PC-9 (cell line): ENCODE results near the gene SLC9A3. TPM values are rescaled to one million over a fixed set of nuclear protein-coding genes. Genes with fewer than 3 reads are reported as not detected.

Source experiments
- BruUV-seq: library from RNA; stranded (reverse); fragments of 400-500 nt; replicated peaks from 2 replicates; lab custom pipeline; 2021; lab: Mats Ljungman, UMichigan
- CTCF ChIA-PET: fragments of 300-600 bp; sonication (Branson Sonifier 250); formaldehyde crosslinking; loops from one replicate; lab custom pipeline; 2022; ENCODE audit warnings: antibody characterized with exemption; lab: Charles Lee
- POLR2A ChIA-PET: fragments of 300-600 bp; sonication (Branson Sonifier 250); formaldehyde crosslinking; loops from one replicate; lab custom pipeline; 2022; ENCODE audit warnings: antibody characterized with exemption; ENCODE audit not compliant: unreplicated experiment; lab: Charles Lee
- DNase-seq, 2 experiments: peaks; one replicate each; pipeline versions ENCODE4 v3.0.0 to v3.0.0-alpha.2; 2015 to 2022; ENCODE audit warnings: mixed read lengths in 1 of 2
- H2AFZ ChIP-seq: fragments of 200-600 bp; sonication (generic); 2 replicates; pipeline ENCODE4 v1.8.1; 2017; ENCODE audit warnings: antibody characterized with exemption
- H3F3A ChIP-seq: fragments of 200-600 bp; sonication (generic); 2 replicates; pipeline ENCODE4 v1.8.1; 2017; ENCODE audit warnings: antibody characterized with exemption, mild to moderate bottlenecking, low read depth; ENCODE audit not compliant: insufficient read depth
- H3K27ac ChIP-seq: fragments of 200-600 bp; sonication (generic); 2 replicates; pipeline ENCODE4 v1.6.1; 2016; ENCODE audit warnings: mixed run types
- H3K27me3 ChIP-seq: fragments of 200-600 bp; sonication (generic); 2 replicates; pipeline ENCODE4 v1.6.1; 2016; ENCODE audit warnings: low read depth, mixed run types; ENCODE audit not compliant: insufficient read depth
- H3K36me3 ChIP-seq: fragments of 200-600 bp; sonication (generic); 2 replicates; pipeline ENCODE4 v1.6.1; 2016; ENCODE audit warnings: low read depth, mixed run types
- H3K4me1 ChIP-seq: fragments of 200-600 bp; sonication (generic); replicated peaks from 2 replicates; pipeline ENCODE4 v1.6.1; 2016; ENCODE audit warnings: mixed run types; ENCODE audit not compliant: insufficient read depth
- H3K4me2 ChIP-seq: fragments of 200-600 bp; sonication (generic); 2 replicates; pipeline ENCODE4 v1.6.1; 2017; ENCODE audit warnings: mixed run types
- H3K4me3 ChIP-seq: fragments of 200-600 bp; sonication (generic); 2 replicates; pipeline ENCODE4 v1.6.1; 2016; ENCODE audit warnings: mixed run types
- H3K79me2 ChIP-seq: fragments of 200-600 bp; sonication (generic); 2 replicates; pipeline ENCODE4 v1.6.1; 2017; ENCODE audit warnings: low read depth, mixed run types
- H3K9me2 ChIP-seq: fragments of 200-600 bp; sonication (generic); 2 replicates; pipeline ENCODE4 v1.8.1; 2017; ENCODE audit warnings: mild to moderate bottlenecking; ENCODE audit not compliant: insufficient read depth
- H3K9me3 ChIP-seq: fragments of 200-600 bp; sonication (generic); 2 replicates; pipeline ENCODE4 v1.8.1; 2016; ENCODE audit warnings: low read depth; ENCODE audit not compliant: insufficient read depth
- H4K20me1 ChIP-seq: fragments of 200-600 bp; sonication (generic); 2 replicates; pipeline ENCODE4 v1.8.1; 2017; ENCODE audit not compliant: insufficient read depth
- CTCF ChIP-seq: fragments of 200-600 bp; sonication (generic); conservative IDR thresholded peaks from 2 replicates; pipeline ENCODE4 v1.6.1; 2017; ENCODE audit warnings: mixed run types, antibody characterized with exemption, mild to moderate bottlenecking, moderate library complexity
- EZH2 ChIP-seq: fragments of 200-600 bp; sonication (generic); IDR thresholded peaks from 2 replicates; pipeline ENCODE4 v1.8.0; 2017; ENCODE audit warnings: antibody characterized with exemption, low read depth
- intact Hi-C: fragments of 100-400 bp; cut with micrococcal nuclease; formaldehyde crosslinking; loops from one replicate; pipeline ENCODE4 v1.10.0; 2022; ENCODE audit not compliant: unreplicated experiment
- total RNA-seq: library from RNA; stranded (reverse); gene quantifications from 2 replicates; pipeline ENCODE4 v1.2.3, GENCODE V29; 2021

The SLC9A3 gene
- total RNA-seq, 1 experiment from 2014 or later, result 5.6 TPM

- no peak overlapping the region for H3K4me2 ChIP-seq
- DNase-seq, result no peak
- no peak overlapping the region for H2AFZ ChIP-seq
- H3K27ac ChIP-seq, result no peak overlapping the region
- H3K27me3 ChIP-seq, result peaks cover 89% of the 10 kb centered on the region
- H3K36me3 ChIP-seq, result no peaks in the 10 kb centered on the region
- no TSS peak for BruUV-seq
- no peaks in the 10 kb centered on the region for H3K4me1 ChIP-seq
- intact Hi-C loops, result no loop called here
- ChIA-PET CTCF (no interaction called here), POLR2A (no interaction called here)
- no peaks in the 10 kb centered on the region for H3K79me2 ChIP-seq
- H4K20me1 ChIP-seq, result no peaks in the 10 kb centered on the region
- no peaks in the 10 kb centered on the region for H3K9me3 ChIP-seq
- H3F3A ChIP-seq, result no peaks in the 10 kb centered on the region
- TF ChIP-seq CTCF (no peak), EZH2 (no peak)
- H3K4me3 ChIP-seq, result no peak overlapping the region
- no peaks in the 10 kb centered on the region for H3K9me2 ChIP-seq
Measured at GRCh38 chr5:569868-570361, 45.7 kb upstream of the SLC9A3 start.

- no peaks in the 10 kb centered on the region for H3F3A ChIP-seq
- H3K9me2 ChIP-seq, result no peaks in the 10 kb centered on the region
- no peaks in the 10 kb centered on the region for H3K79me2 ChIP-seq
- no peak overlapping the region for H3K4me2 ChIP-seq
- intact Hi-C loops, result no loop called here
- DNase-seq, result no peak
- H2AFZ ChIP-seq, result no peak overlapping the region
- ChIA-PET CTCF (no interaction called here), POLR2A (no interaction called here)
- H3K9me3 ChIP-seq, result no peaks in the 10 kb centered on the region
- H3K27me3 ChIP-seq, result peaks cover 85% of the 10 kb centered on the region
- H3K36me3 ChIP-seq, result no peaks in the 10 kb centered on the region
- no peaks in the 10 kb centered on the region for H4K20me1 ChIP-seq
- no peak for TF ChIP-seq CTCF
- TF ChIP-seq EZH2, result no peak
- no peaks in the 10 kb centered on the region for H3K4me1 ChIP-seq
- BruUV-seq, result no TSS peak
- no peak overlapping the region for H3K27ac ChIP-seq
- no peak overlapping the region for H3K4me3 ChIP-seq
Measured at GRCh38 chr5:569358-569867, 45.2 kb upstream of the SLC9A3 start.

DNA sequence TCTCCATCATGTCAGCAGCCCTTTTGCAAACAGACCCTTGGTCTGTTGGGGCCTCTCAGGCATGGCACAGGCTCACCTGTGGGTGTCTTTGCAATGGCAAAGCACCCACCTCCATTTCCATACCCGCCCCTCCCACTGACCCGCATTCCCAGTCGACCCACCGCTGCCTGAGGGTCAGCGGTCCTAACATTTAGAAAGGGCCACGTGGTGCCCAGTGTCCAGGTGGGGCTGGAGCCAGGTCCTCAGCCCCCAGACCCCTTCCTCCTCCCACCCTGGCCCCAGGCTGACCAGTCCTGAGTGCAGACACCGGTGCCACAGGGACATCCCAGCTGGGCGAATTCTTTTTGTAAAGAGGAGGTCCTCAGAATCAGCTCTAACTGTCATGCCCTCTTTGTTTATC lies 44.6 kb upstream of the SLC9A3 start:
- Histone ChIP-seq H3K9me3 (no peaks in the 10 kb centered on the region), H3F3A (no peaks in the 10 kb centered on the region), H2AFZ (no peak overlapping the region), H3K27me3 (peaks cover 80% of the 10 kb centered on the region), H3K79me2 (no peaks in the 10 kb centered on the region), H4K20me1 (no peaks in the 10 kb centered on the region), H3K4me1 (no peaks in the 10 kb centered on the region), H3K36me3 (no peaks in the 10 kb centered on the region), H3K27ac (no peak overlapping the region), H3K4me2 (no peak overlapping the region), H3K4me3 (no peak overlapping the region), H3K9me2 (no peaks in the 10 kb centered on the region)
- ChIA-PET POLR2A (no interaction called here), CTCF (no interaction called here)
- no peak for DNase-seq
- intact Hi-C loops, result no loop called here
- TF ChIP-seq EZH2, result no peak
- TF ChIP-seq CTCF, result no peak
- no TSS peak for BruUV-seq
